Sciatic nerve (tissue), 2 donors: ENCODE data around the gene LTBP1. TPM values are rescaled to one million over a fixed set of nuclear protein-coding genes. Genes with fewer than 3 reads are reported as not detected.
A peak's percentile ranks its signal among the peaks of the same experiment; 100 is the strongest.

Experiments
- ATAC-seq: fragments of 200-7000 bp; cut with Tn5 transposase; one replicate; pipeline ENCODE4 v1.9.1; 2020; ENCODE audit warnings: mild to moderate bottlenecking, moderate library complexity
- DNase-seq: peaks from one replicate; pipeline ENCODE4 v3.0.0-alpha.2; 2020; ENCODE audit warnings: low spot score
- intact Hi-C: fragments of 100-400 bp; cut with DNase I; formaldehyde crosslinking; loops from one replicate; pipeline ENCODE4 v1.14.2; 2022
- total RNA-seq: library from RNA; stranded (reverse); fragmentation: NEBNext Ultra II Directional; extraction: Animal tissue kit (Norgen Biotek cat#: 25700); gene quantifications from one replicate; pipeline ENCODE4 v1.2.1, GENCODE V29; 2021
- donor health status: DM: no; HTN: no; CAD: no.
- donor health status: DM: no; HTN: no; CAD: no.

The LTBP1 gene
- total RNA-seq, 1 donor from 2014 or later, result 48.9 TPM

GRCh38 chr2:32931519-32931918, 15.2 kb upstream of the LTBP1 start:
- ATAC-seq, result no peak
- no peak for DNase-seq
- intact Hi-C loops, result no loop called here

GRCh38 chr2:32931945-32932709, 14.6 kb upstream of the LTBP1 start:
- intact Hi-C loops, result no loop called here
- ATAC-seq (no peak), DNase-seq (no peak)

- DNase-seq (no peak), ATAC-seq (no peak)
- intact Hi-C loops, result no loop called here
Observed at GRCh38 chr2:32932825-32933755, 13.7 kb upstream of the LTBP1 start.

GRCh38 chr2:32933756-32934095, 13.0 kb upstream of the LTBP1 start:
- no peak for ATAC-seq
- intact Hi-C loops, result no loop called here
- no peak for DNase-seq

- no peak for DNase-seq
- no peak for ATAC-seq
- intact Hi-C loops, result no loop called here
Observed at GRCh38 chr2:32937602-32938448, 8.9 kb upstream of the LTBP1 start.

- no peak for ATAC-seq
- intact Hi-C loops, result no loop called here
- DNase-seq, result no peak
Observed at GRCh38 chr2:32938934-32939333, 7.8 kb upstream of the LTBP1 start.

GRCh38 chr2:32940316-32940997, 6.3 kb upstream of the LTBP1 start:
- ATAC-seq, result no peak

GRCh38 chr2:32941944-32942690, 4.6 kb upstream of the LTBP1 start:
- ATAC-seq (no peak), DNase-seq (no peak)
- intact Hi-C loops, result no loop called here

More at GRCh38 chr2:32940316-32940997, 6.3 kb upstream of the LTBP1 start:
- DNase-seq, result no peak
- intact Hi-C loops, result no loop called here

GRCh38 chr2:32942793-32943485, 3.8 kb upstream of the LTBP1 start:
- no peak for ATAC-seq
- intact Hi-C loops, result no loop called here

GRCh38 chr2:32945286-32945685, 1.5 kb upstream of the LTBP1 start:
- intact Hi-C loops, result no loop called here
- no peak for ATAC-seq
- no peak for DNase-seq

More at GRCh38 chr2:32942793-32943485, 3.8 kb upstream of the LTBP1 start:
- no peak for DNase-seq

- ATAC-seq (no peak), DNase-seq (no peak)
- intact Hi-C loops, result no loop called here
Observed at GRCh38 chr2:32947076-32947483, 327 bp downstream of the LTBP1 start.

GRCh38 chr2:32947484-32948143, 861 bp downstream of the LTBP1 start:
- intact Hi-C loops, result no loop called here
- peak; percentile 33 for ATAC-seq
- no peak for DNase-seq

- no peak for DNase-seq
- intact Hi-C loops, result no loop called here
- no peak for ATAC-seq
Observed at GRCh38 chr2:32948266-32948665, 1.5 kb downstream of the LTBP1 start.

- no peak for ATAC-seq
- intact Hi-C loops, result no loop called here
- DNase-seq, result no peak
Observed at GRCh38 chr2:32949260-32949659, 2.5 kb downstream of the LTBP1 start.

GRCh38 chr2:32951672-32952071, 4.9 kb downstream of the LTBP1 start:
- intact Hi-C loops, result no loop called here
- DNase-seq (no peak), ATAC-seq (no peak)

- ATAC-seq, result no peak
- intact Hi-C loops, result no loop called here
- no peak for DNase-seq
Observed at GRCh38 chr2:32952761-32953476, 6.2 kb downstream of the LTBP1 start.
